Measurements from ENCODE around the gene ING5. TPM values are rescaled to one million over a fixed set of nuclear protein-coding genes. Genes with fewer than 3 reads are reported as not detected.

ING5 gene
- total RNA-seq, 1 experiment from 2014 or later, result 20.5 TPM

DNA sequence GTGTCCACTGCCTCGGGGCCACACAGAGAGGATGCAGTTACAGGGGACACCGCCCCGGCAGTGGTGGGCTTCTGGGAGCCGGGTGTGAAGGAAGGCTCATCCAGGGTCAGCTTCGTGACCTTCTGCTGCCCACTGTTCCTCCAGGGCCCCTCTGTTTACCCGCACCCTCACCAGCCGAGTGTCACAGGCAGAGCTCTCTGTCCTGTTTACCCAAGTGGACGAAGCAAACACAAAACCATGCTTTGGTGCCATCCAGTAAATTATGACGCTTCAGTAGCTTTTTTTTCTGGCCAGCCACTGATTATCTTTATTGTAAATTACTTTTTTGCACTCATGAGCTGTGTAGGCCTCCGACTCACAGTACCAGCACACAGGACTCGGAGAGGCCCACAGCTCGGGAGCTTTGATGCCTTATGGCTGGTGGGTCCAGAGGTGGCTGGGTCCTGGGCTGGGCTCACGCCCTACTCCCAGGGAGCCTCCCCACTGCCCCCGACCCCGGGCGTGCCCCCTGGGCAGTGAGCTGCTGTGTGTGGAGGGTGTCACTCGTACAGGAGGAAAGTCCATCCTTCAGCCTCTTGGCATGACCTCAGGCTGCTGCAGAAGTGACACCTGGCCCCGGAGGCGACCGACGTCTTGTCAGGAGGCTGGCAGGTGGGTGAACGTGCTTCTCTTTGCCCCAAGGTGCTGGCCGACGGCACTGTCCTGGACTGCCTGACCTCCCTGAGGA is 42.4 kb downstream of the ING5 start:
- Histone ChIP-seq H3K27ac (no peak overlapping the region), H3K4me3 (no peak overlapping the region), H3K27me3 (replicated peaks) (no peaks in the 10 kb centered on the region), H3K36me3 (peaks cover 13% of the 10 kb centered on the region), H3K9me3 (replicated peaks) (no peaks in the 10 kb centered on the region), H3K4me1 (replicated peaks) (no peaks in the 10 kb centered on the region)
- no peak for DNase-seq (ENCODE audit: low read depth in 1 of 2, low spot score in 2 of 2)

DNA sequence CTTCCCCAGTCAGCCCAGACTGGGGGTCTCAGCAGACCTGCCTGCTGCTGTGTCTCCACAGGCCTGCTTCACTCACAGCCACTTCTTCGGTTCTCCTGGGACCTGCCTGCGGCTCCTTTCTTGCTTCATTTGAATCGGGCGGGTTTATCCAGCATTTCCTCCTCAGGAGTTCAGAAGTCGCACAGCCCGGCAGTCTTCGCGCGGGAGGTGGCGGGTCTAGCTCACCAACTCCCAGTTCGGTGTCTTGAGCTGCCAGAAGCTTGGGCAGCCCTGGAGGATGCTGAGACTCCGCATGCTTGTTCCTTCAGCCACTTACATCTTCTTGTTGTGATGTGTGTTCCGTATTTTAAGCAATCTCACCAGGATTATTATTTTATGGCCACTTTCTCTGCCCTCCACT is 43.4 kb downstream of the ING5 start:
- no peak overlapping the region for H3K4me3 ChIP-seq
- no peaks in the 10 kb centered on the region for H3K4me1 ChIP-seq (replicated peaks)
- peaks cover 13% of the 10 kb centered on the region for H3K36me3 ChIP-seq
- H3K27me3 ChIP-seq (replicated peaks), result no peaks in the 10 kb centered on the region
- no peaks in the 10 kb centered on the region for H3K9me3 ChIP-seq (replicated peaks)
- no peak overlapping the region for H3K27ac ChIP-seq
- DNase-seq (ENCODE audit: low read depth in 1 of 2, low spot score in 2 of 2), result no peak

DNA sequence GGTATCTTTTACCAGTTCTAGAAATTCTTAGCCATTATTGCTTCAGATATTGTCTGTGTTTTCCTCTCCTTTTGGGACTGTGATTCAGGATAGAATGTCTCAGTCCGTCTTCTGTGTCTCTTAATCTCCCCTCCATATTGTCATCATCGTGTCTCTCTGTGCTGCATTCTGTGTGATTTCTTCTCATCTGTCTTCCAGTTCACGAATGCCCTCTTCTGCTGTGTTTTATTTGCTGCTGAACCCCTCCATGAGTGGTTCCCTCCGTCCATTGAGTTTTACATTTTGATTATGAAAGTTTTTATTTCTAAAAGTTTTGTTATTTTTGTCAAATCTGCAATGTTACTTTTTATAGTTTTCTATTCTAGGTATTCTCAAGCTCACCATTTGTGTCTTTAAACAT is 44.2 kb downstream of the ING5 start:
- no peaks in the 10 kb centered on the region for H3K4me1 ChIP-seq (replicated peaks)
- no peaks in the 10 kb centered on the region for H3K27me3 ChIP-seq (replicated peaks)
- no peak overlapping the region for H3K27ac ChIP-seq
- H3K36me3 ChIP-seq, result peaks cover 13% of the 10 kb centered on the region
- DNase-seq (ENCODE audit: low read depth in 1 of 2, low spot score in 2 of 2), result no peak
- H3K4me3 ChIP-seq, result no peak overlapping the region
- H3K9me3 ChIP-seq (replicated peaks), result no peaks in the 10 kb centered on the region

DNA sequence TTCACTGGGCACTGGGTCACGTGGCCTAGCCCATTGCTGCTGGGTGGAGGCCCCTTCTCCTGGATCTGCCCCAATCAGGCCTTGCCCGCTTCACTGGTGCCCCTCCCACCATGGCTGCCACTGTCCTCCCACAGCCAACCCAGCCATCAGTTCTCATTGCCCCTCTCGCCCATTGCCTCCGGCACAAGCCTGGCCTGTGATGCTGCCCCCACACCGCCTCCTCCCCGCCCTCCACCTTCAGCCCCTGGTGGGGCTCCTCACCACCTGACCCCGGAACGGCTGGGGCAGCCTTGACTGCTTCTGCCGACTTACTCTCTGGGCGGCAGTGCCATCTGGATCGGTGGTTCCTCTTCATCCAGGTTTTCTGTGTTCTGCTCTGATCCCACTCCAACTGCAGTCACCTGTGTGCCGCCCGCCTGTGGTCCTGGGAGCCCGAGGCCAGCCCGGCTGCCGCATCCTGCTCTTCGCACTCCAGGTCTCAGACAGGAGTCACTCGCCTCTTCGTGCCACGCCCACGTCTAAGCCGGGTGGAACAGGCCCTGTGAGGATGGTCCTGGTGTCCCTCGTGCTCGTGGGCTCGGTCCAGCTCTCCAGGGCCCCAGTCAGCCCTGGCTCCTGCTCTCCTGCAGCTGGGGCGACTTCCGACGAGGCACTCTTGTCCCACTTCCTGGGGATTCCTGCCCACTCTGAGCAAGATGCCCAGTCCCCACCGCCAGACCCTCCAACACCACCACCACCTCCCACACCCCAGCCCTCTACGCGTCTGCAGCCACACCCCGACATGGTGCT is 46.8 kb downstream of the ING5 start:
- DNase-seq (ENCODE audit: low read depth in 1 of 2, low spot score in 2 of 2), result no peak
- no peaks in the 10 kb centered on the region for H3K4me1 ChIP-seq (replicated peaks)
- H3K27ac ChIP-seq, result no peak overlapping the region
- no peaks in the 10 kb centered on the region for H3K9me3 ChIP-seq (replicated peaks)
- peaks cover 12% of the 10 kb centered on the region for H3K36me3 ChIP-seq
- no peaks in the 10 kb centered on the region for H3K27me3 ChIP-seq (replicated peaks)
- no peak overlapping the region for H3K4me3 ChIP-seq

DNA sequence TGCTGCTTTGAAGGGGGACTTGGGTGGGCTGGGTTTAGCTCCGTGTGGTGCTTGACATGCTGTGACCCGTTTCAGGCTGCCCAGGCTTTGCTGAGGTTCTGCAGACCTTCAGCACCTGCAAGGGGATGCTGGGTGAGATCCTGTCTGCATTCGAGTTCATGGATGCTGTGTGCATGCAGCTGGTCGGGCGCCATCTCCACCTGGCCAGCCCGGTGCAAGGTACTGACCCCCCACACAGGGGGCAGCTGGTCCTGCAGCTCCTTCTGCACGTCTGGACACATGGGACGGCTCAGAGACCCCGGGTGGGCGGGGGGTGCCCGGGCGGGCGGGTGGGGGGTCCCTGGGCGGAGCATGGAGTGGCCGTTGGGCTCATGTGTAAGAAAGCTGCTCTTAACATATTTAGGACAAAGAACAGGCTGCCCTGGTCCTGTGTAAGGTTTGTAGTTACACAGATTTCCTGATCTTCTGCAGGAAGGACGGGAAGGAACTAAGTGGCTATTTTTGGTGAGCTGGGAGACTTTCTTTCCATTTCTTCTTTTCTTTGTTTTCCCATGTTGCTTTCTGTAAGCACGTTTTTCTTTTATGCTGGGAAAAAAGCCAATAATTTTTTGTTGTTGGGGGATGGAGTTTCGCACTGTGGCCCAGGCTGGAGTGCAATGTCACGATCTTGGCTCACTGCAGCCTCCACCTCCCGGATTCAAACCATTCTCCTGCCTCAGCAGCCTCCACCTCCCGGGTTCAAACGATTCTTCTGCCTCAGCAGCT is 48.4 kb downstream of the ING5 start:
- no peak for DNase-seq (ENCODE audit: low read depth in 1 of 2, low spot score in 2 of 2)
- H3K27me3 ChIP-seq (replicated peaks), result no peaks in the 10 kb centered on the region
- H3K36me3 ChIP-seq, result peaks cover 3% of the 10 kb centered on the region
- H3K4me1 ChIP-seq (replicated peaks), result no peaks in the 10 kb centered on the region
- no peak overlapping the region for H3K27ac ChIP-seq
- no peaks in the 10 kb centered on the region for H3K9me3 ChIP-seq (replicated peaks)
- H3K4me3 ChIP-seq, result no peak overlapping the region

DNA sequence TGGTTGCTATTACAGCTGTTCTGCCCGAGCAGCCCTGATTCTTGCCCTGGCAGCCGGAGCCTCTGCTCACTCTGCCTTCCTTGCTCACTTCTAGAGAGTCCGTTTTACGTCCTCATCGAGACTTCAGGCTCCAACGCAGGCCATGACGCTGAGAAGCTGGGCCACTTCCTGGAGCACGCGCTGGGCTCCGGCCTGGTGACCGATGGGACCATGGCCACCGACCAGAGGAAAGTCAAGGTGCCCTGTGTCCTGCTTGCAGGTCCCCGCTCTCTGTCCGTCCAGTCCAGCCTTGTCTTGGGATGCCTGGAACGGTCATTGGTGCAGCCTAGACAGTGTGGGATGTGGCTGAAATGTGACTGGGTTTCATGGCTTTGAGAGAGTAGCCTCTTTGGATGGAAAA is 49.3 kb downstream of the ING5 start:
- Histone ChIP-seq H3K27ac (no peak overlapping the region), H3K4me1 (replicated peaks) (no peaks in the 10 kb centered on the region), H3K4me3 (no peak overlapping the region), H3K36me3 (peaks cover 9% of the 10 kb centered on the region), H3K9me3 (replicated peaks) (no peaks in the 10 kb centered on the region), H3K27me3 (replicated peaks) (no peaks in the 10 kb centered on the region)
- DNase-seq (ENCODE audit: low read depth in 1 of 2, low spot score in 2 of 2), result no peak

- H3K9me3 ChIP-seq (replicated peaks), result no peaks in the 10 kb centered on the region
- no peak overlapping the region for H3K27ac ChIP-seq
- H3K4me1 ChIP-seq (replicated peaks), result no peaks in the 10 kb centered on the region
- DNase-seq (ENCODE audit: low read depth in 1 of 2, low spot score in 2 of 2), result no peak
- no peak overlapping the region for H3K4me3 ChIP-seq
- H3K27me3 ChIP-seq (replicated peaks), result no peaks in the 10 kb centered on the region
- peaks cover 7% of the 10 kb centered on the region for H3K36me3 ChIP-seq
Observed at GRCh38 chr2:241751776-241752175, 49.9 kb downstream of the ING5 start.

- no peaks in the 10 kb centered on the region for H3K4me1 ChIP-seq (replicated peaks)
- no peaks in the 10 kb centered on the region for H3K9me3 ChIP-seq (replicated peaks)
- no peak for DNase-seq (ENCODE audit: low read depth in 1 of 2, low spot score in 2 of 2)
- peaks cover 7% of the 10 kb centered on the region for H3K36me3 ChIP-seq
- H3K4me3 ChIP-seq, result no peak overlapping the region
- H3K27me3 ChIP-seq (replicated peaks), result no peaks in the 10 kb centered on the region
- H3K27ac ChIP-seq, result no peak overlapping the region
Observed at GRCh38 chr2:241752253-241752652, 50.4 kb downstream of the ING5 start.

GRCh38 chr2:241752689-241753276 is 50.9 kb downstream of the ING5 start:
- Histone ChIP-seq H3K27me3 (replicated peaks) (no peaks in the 10 kb centered on the region), H3K27ac (no peak overlapping the region), H3K4me1 (replicated peaks) (no peaks in the 10 kb centered on the region), H3K4me3 (no peak overlapping the region), H3K36me3 (peaks cover 7% of the 10 kb centered on the region), H3K9me3 (replicated peaks) (no peaks in the 10 kb centered on the region)
- DNase-seq (ENCODE audit: low read depth in 1 of 2, low spot score in 2 of 2), result no peak

- Histone ChIP-seq H3K4me3 (no peak overlapping the region), H3K27me3 (replicated peaks) (no peaks in the 10 kb centered on the region), H3K36me3 (peaks cover 7% of the 10 kb centered on the region), H3K4me1 (replicated peaks) (no peaks in the 10 kb centered on the region), H3K9me3 (replicated peaks) (no peaks in the 10 kb centered on the region), H3K27ac (no peak overlapping the region)
- DNase-seq (ENCODE audit: low read depth in 1 of 2, low spot score in 2 of 2), result no peak
Observed at GRCh38 chr2:241753493-241753892, 51.7 kb downstream of the ING5 start.

- Histone ChIP-seq H3K36me3 (peaks cover 7% of the 10 kb centered on the region), H3K27ac (no peak overlapping the region), H3K4me3 (no peak overlapping the region), H3K9me3 (replicated peaks) (no peaks in the 10 kb centered on the region), H3K27me3 (replicated peaks) (no peaks in the 10 kb centered on the region), H3K4me1 (replicated peaks) (no peaks in the 10 kb centered on the region)
- DNase-seq (ENCODE audit: low read depth in 1 of 2, low spot score in 2 of 2), result no peak
Observed at GRCh38 chr2:241754042-241754441, 52.2 kb downstream of the ING5 start.

DNA sequence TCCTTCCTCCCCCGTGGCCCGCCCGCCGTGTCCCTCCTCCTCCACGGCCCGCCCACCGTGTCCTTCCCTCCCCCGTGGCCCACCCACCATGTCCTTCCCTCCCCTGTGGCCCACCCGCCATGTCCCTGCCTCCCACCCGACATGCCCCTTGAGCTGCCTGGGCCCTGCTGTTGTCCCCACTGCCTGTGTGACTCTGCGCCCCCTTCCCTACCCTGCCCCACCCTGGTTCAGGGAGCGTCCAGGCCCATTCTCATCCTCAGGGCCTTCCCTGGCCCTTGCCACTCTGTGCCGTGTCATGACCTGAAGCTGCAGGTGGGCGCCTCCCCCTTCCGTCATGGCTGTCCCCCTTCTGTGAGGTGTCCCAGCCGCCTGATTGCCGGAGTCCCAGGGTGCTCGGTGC is 53.3 kb downstream of the ING5 start:
- no peak overlapping the region for H3K4me3 ChIP-seq
- no peaks in the 10 kb centered on the region for H3K9me3 ChIP-seq (replicated peaks)
- DNase-seq (ENCODE audit: low read depth in 1 of 2, low spot score in 2 of 2), result no peak
- no peaks in the 10 kb centered on the region for H3K4me1 ChIP-seq (replicated peaks)
- peaks cover 7% of the 10 kb centered on the region for H3K36me3 ChIP-seq
- no peaks in the 10 kb centered on the region for H3K27me3 ChIP-seq (replicated peaks)
- H3K27ac ChIP-seq, result no peak overlapping the region

DNA sequence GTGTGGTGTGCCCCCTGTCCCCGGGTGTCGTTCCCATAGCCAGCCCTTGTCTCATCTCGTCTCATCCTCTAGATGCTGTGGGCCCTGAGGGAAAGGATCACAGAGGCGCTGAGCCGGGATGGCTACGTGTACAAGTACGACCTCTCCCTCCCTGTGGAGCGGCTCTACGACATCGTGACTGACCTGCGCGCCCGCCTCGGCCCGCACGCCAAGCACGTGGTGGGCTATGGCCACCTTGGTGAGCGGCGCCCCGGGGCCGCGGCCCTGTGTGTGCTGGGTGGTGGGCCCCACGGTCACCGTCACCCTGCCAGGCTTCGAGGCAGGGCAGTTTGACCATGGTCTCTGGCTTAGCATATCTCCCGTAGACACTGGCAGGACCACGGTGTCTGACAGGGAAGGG is 53.9 kb downstream of the ING5 start:
- peaks cover 7% of the 10 kb centered on the region for H3K36me3 ChIP-seq
- H3K27ac ChIP-seq, result no peak overlapping the region
- no peaks in the 10 kb centered on the region for H3K27me3 ChIP-seq (replicated peaks)
- peaks cover 2% of the 10 kb centered on the region; the same call in 1 of the 2 replicates for H3K4me1 ChIP-seq (replicated peaks)
- H3K9me3 ChIP-seq (replicated peaks), result no peaks in the 10 kb centered on the region
- no peak overlapping the region for H3K4me3 ChIP-seq
- DNase-seq (ENCODE audit: low read depth in 1 of 2, low spot score in 2 of 2), result no peak

Data from SJSA1 (cell line).